ENCODE data around the gene SLAIN1.

DNA sequence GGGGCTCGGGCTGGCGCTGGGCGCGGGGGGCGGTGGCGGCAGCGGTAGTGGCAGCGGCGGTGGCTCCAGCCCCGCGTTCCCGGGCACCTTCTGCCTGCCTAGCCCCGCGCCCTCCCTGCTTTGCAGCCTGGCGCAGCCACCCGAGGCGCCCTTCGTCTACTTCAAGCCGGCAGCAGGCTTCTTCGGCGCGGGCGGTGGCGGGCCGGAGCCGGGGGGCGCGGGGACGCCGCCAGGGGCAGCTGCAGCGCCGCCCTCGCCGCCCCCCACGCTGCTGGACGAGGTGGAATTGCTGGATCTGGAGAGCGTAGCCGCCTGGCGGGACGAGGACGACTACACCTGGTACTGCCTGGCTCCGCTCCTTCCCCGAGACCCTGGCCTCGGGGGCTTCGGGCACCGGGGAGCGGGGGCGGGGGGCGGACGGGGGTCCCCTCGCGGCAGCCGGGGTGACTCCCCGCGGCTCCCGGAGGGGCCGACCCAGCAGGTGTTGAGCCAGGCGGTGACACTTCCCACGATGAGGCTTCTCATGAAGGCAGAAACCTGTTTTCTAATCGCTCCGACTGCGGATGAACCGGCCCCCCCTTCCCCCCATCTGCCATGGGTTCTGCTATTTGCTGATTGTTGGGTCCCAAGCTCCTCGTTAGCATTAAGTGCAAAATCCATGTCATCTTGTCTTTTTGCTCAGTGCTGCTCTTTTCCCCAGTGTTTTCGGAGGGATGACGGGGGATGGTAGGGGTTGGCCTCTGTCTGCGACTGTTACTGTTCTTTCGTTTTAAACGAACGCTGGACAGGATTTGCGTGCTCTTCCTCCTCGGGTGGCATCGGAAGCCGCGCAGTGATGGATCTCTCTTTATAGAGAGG lies 943 bp downstream of the SLAIN1 start:
- TF ChIP-seq POLR2A (IDR thresholded peaks at IDR 0.05; ENCODE audit: low read length): no peak
- no peak for TF ChIP-seq GATA1 (IDR thresholded peaks at IDR 0.05; ENCODE audit: low read depth, low read length)

Data from erythroblast (primary cell).